Measurements from ENCODE around the gene ADO.
"Not testable (repeated sequence)": the region's sequence is repeated elsewhere in the genome, so short reads cannot be mapped to it uniquely, and the experiment has no call there.

ADO gene

GRCh38 chr10:62804356-62805230 lies at the start of gene ADO:
TSS of gene ADO (plus strand) at chr10:62804720. CDS start at chr10:62805060, 340 bp downstream.
- peak; percentile 90 for DNase-seq

- no peak for DNase-seq
These were observed 49.6 kb upstream of the ADO start for GRCh38 chr10:62754963-62755362.

- no peak for DNase-seq
These were observed 48.6 kb upstream of the ADO start for GRCh38 chr10:62755662-62756653.

GRCh38 chr10:62759599-62760175 lies 44.8 kb upstream of the ADO start:
- no peak for DNase-seq

GRCh38 chr10:62760401-62760800 lies 44.1 kb upstream of the ADO start:
- no peak for DNase-seq

GRCh38 chr10:62761115-62761514 lies 43.4 kb upstream of the ADO start:
- DNase-seq: no peak

- no peak for DNase-seq
These were observed 41.4 kb upstream of the ADO start for GRCh38 chr10:62763155-62763554.

GRCh38 chr10:62764011-62764410 lies 40.5 kb upstream of the ADO start:
- DNase-seq: no peak

GRCh38 chr10:62765726-62766125 lies 38.8 kb upstream of the ADO start:
- no peak for DNase-seq

GRCh38 chr10:62766386-62766785 lies 38.1 kb upstream of the ADO start:
- DNase-seq: no peak

- DNase-seq: no peak
These were observed 34.8 kb upstream of the ADO start for GRCh38 chr10:62769574-62770242.

GRCh38 chr10:62772186-62772974 lies 32.1 kb upstream of the ADO start:
- DNase-seq: no peak

GRCh38 chr10:62778125-62778524 lies 26.4 kb upstream of the ADO start:
- DNase-seq: no peak

GRCh38 chr10:62779487-62780248 lies 24.9 kb upstream of the ADO start:
- no peak for DNase-seq

- DNase-seq: not testable (repeated sequence)
These were observed 20.0 kb upstream of the ADO start for GRCh38 chr10:62784537-62784936.

- not testable (repeated sequence) for DNase-seq
These were observed 16.2 kb upstream of the ADO start for GRCh38 chr10:62788285-62788684.

- no peak for DNase-seq
These were observed 15.6 kb upstream of the ADO start for GRCh38 chr10:62788861-62789467.

GRCh38 chr10:62790019-62790555 lies 14.4 kb upstream of the ADO start:
- DNase-seq: no peak

- no peak for DNase-seq
These were observed 13.9 kb upstream of the ADO start for GRCh38 chr10:62790571-62790970.

- no peak for DNase-seq
These were observed 12.3 kb upstream of the ADO start for GRCh38 chr10:62792261-62792660.

Data from right forelimb (tissue), 1 donor.